Activated CD8-positive, alpha-beta T cell treated with anti-CD3 and anti-CD28 coated beads for 36 hours (primary cell): ENCODE measurements around the gene BST1. TPM values are rescaled to one million over a fixed set of nuclear protein-coding genes. Genes with fewer than 3 reads are reported as not detected.

Source experiments
- ATAC-seq: fragments of 200-7000 bp; cut with Tn5 transposase; one replicate; pipeline ENCODE4 v1.10.0; 2021; ENCODE audit warnings: mild to moderate bottlenecking, moderate library complexity
- CTCF ChIA-PET: fragments of 350-600 bp; sonication (Branson Sonifier 250); formaldehyde crosslinking; loops from one replicate; lab custom pipeline; 2021; ENCODE audit warnings: antibody characterized with exemption; lab: Charles Lee
- POLR2A ChIA-PET: fragments of 350-600 bp; sonication (Branson Sonifier 250); formaldehyde crosslinking; loops from one replicate; lab custom pipeline; 2021; ENCODE audit warnings: antibody characterized with exemption; lab: Charles Lee
- DNase-seq: peaks from one replicate; pipeline ENCODE4 v3.0.0-alpha.2; 2020
- H3K27ac Mint-ChIP-seq: one replicate; pipeline ENCODE4 v1.8.0; 2021; ENCODE audit warnings: mild to moderate bottlenecking, mixed read lengths
- H3K27me3 Mint-ChIP-seq: one replicate; pipeline ENCODE4 v1.8.0; 2021; ENCODE audit warnings: mixed read lengths
- H3K36me3 Mint-ChIP-seq: one replicate; pipeline ENCODE4 v1.8.0; 2021; ENCODE audit warnings: low read depth, mixed read lengths
- H3K4me1 Mint-ChIP-seq: one replicate; pipeline ENCODE4 v1.8.0; 2021; ENCODE audit warnings: low read depth, mixed read lengths
- H3K4me3 Mint-ChIP-seq: one replicate; pipeline ENCODE4 v1.8.0; 2021; ENCODE audit warnings: mild to moderate bottlenecking, moderate library complexity, mixed read lengths
- H3K9me3 Mint-ChIP-seq: one replicate; pipeline ENCODE4 v1.8.0; 2021; ENCODE audit warnings: mixed read lengths
- CTCF ChIP-seq: fragments of 200-600 bp; IDR thresholded peaks from one replicate; pipeline ENCODE4 v1.8.0; 2022; ENCODE audit warnings: antibody characterized with exemption, mild to moderate bottlenecking
- intact Hi-C: fragments of 100-400 bp; cut with micrococcal nuclease; formaldehyde crosslinking; loops from one replicate; pipeline ENCODE4 v1.10.0; 2022
- total RNA-seq, 2 experiments: library from RNA; stranded (reverse); gene quantifications; one replicate each; pipeline ENCODE4 v1.2.3, GENCODE V29; 2021

Gene BST1
- total RNA-seq, 2 experiments from 2014 or later: 0.20 to 0.65 TPM

DNA sequence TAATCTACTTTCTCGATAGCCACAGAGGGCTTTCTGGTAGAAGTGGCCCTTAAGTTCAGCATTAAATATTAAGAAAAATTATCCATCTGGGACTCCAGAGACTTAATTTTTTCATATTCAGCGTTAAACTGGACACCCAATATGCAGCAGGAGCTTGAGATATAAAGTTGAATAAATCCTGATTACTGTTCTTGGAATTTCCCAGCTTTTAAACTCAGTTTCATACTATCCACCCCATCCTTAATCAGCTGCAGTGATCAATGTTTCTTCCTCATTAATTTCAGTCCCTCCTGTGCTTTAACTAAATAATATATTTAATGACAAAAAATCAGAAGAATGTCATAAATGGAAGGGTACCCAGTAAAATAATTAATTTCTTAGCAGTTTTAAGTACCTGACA is 44.1 kb upstream of the BST1 start:
- no peak overlapping the region for H3K27ac Mint-ChIP-seq
- H3K27me3 Mint-ChIP-seq: no peaks in the 10 kb centered on the region
- POLR2A ChIA-PET: no interaction called here
- no peak for TF ChIP-seq CTCF
- no peak for ATAC-seq
- no peak overlapping the region for H3K4me3 Mint-ChIP-seq
- intact Hi-C loops: loop anchor here (5.0 kb wide), 1 partner anchor 656 kb away; the partner anchor contains the start of gene CPEB2
- no peak for DNase-seq
- no peaks in the 10 kb centered on the region for H3K9me3 Mint-ChIP-seq
- H3K36me3 Mint-ChIP-seq: peaks cover 8% of the 10 kb centered on the region
- CTCF ChIA-PET: interaction anchor here (1.0 kb wide), 1 partner anchor 9 kb away, joined by 3 read pairs; no protein-coding TSS in a partner anchor
- peaks cover 38% of the 10 kb centered on the region for H3K4me1 Mint-ChIP-seq

DNA sequence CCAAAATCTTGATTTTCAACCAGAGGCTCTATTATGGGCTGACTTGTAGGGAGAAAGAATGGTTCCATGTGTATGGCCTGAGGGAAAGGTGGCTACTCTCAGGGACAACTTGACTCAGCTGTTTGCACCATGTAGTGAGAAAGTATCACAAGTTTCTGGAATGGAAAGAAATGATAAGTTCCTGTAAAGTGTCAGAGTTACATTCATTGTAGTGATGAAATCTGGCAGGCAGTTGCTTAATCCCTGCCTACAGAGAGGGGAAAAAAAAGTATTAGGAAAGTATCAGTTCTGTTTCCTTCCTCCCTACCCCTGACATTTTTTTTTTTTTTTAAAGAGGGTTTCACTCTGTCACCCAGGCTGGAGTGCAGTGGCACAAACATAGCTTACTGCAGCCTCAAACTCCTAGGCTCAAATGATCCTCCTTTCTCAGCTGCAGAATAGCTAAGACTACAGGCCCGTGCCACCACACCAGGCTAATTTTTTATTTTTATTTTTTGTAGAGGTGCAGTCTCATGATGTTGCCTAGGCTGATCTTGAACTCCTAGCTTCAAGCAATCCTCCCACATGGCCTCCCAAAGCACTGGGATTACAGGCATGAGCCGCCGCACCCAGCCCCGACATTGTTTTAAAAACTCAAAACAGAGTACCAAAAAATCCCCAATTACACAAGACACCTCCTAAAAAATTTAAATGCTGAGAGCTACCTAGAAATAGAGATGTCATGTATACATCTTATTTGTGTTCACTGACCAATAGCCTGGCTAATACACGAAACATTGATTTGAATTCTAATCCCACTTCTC is 42.9 kb upstream of the BST1 start:
- Mint-ChIP-seq H3K27me3 (no peaks in the 10 kb centered on the region), H3K36me3 (peaks cover 3% of the 10 kb centered on the region), H3K27ac (peak overlapping the region; percentile 62), H3K4me1 (peaks cover 35% of the 10 kb centered on the region), H3K4me3 (no peak overlapping the region), H3K9me3 (no peaks in the 10 kb centered on the region)
- ATAC-seq: peak; percentile 37
- no peak for TF ChIP-seq CTCF
- CTCF ChIA-PET: interaction anchor here (0.9 to 1.2 kb wide), 3 partner anchors 8 to 13 kb away, joined by 3 read pairs; no protein-coding TSS in a partner anchor
- intact Hi-C loops: loop anchor here (5.0 kb wide), 1 partner anchor 658 kb away; the partner anchor contains the start of gene CPEB2
- DNase-seq: peak; percentile 22
- POLR2A ChIA-PET: no interaction called here

DNA sequence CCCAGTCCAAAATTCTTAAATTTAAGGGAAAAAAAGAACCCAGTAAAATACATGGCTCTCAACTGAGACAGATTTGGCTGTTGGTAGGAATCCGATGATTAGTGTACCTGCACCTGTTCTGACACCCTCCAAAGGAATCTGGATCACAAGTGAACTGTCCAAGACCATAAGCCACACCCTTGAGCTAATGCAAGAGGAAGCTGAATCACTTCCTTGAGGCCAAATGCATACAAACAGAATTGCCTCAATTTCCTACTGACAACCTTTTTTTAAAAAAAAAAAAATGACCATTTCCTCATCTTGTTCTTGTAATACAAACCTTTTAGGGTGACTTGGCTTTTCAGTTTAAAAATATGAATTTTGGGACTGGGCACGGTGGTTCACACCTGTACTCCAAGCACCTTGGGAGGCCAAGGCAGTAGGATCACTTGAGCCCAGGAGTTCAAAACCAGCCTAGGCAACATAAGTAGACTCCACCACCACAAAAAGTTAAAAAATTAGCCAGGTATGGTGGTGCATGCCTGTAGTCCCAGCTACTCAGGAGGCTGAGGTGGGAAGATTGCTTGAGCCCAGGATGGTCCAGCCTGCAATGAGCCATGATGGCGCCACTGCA is 37.0 kb upstream of the BST1 start:
- Mint-ChIP-seq H3K4me3 (no peak overlapping the region), H3K9me3 (no peaks in the 10 kb centered on the region), H3K27ac (peak overlapping the region; percentile 25), H3K27me3 (no peaks in the 10 kb centered on the region), H3K36me3 (peaks cover 13% of the 10 kb centered on the region), H3K4me1 (peaks cover 14% of the 10 kb centered on the region)
- ATAC-seq: peak; percentile 76
- intact Hi-C loops: no loop called here
- ChIA-PET POLR2A (no interaction called here), CTCF (no interaction called here)
- no peak for TF ChIP-seq CTCF
- no peak for DNase-seq

- ChIA-PET CTCF (interaction anchor here (1.2 to 1.3 kb wide), 2 partner anchors 8 to 9 kb away, joined by 3 to 4 read pairs; no protein-coding TSS in a partner anchor), POLR2A (interaction anchor here (0.6 kb wide), 1 partner anchor 48 kb away, joined by 3 read pairs; no protein-coding TSS in a partner anchor)
- peaks cover 19% of the 10 kb centered on the region for H3K36me3 Mint-ChIP-seq
- intact Hi-C loops: no loop called here
- ATAC-seq (no peak), DNase-seq (no peak)
- no peak overlapping the region for H3K4me3 Mint-ChIP-seq
- H3K4me1 Mint-ChIP-seq: peaks cover 10% of the 10 kb centered on the region
- H3K9me3 Mint-ChIP-seq: no peaks in the 10 kb centered on the region
- H3K27me3 Mint-ChIP-seq: no peaks in the 10 kb centered on the region
- H3K27ac Mint-ChIP-seq: no peak overlapping the region
- TF ChIP-seq CTCF: no peak
These were observed 35.9 kb upstream of the BST1 start for GRCh38 chr4:15667006-15667405.
